Cardiac fibroblast (primary cell): ENCODE data around the gene DNAJA2.

Source experiments
- DNase-seq, 2 donors: peaks; one replicate each; pipeline versions ENCODE4 v3.0.0 to v3.0.0-alpha.2; 2010; ENCODE audit warnings: low read depth in 2 of 2
- H3K4me3 ChIP-seq, 2 donors: replicated peaks in 1 of 2; 1 replicate in 1 of 2; 2 replicates in 1 of 2; pipeline ENCODE4 v1.5.1; 2011; ENCODE audit warnings: low read depth in 2 of 2, low read length in 2 of 2, mild to moderate bottlenecking in 2 of 2, moderate library complexity in 1 of 2
- TF ChIP-seq, protein P1 (sequence below): IDR thresholded peaks from one replicate; pipeline ENCODE4 v1.5.1; 2011; ENCODE audit warnings: low read depth, mild to moderate bottlenecking, low read length, inconsistent platforms

The DNAJA2 gene

GRCh38 chr16:46929378-46930332 is 43.8 kb downstream of the DNAJA2 start:
- DNase-seq, result peak; percentile 64 to 71
- H3K4me3 ChIP-seq, result no peak overlapping the region
- TF ChIP-seq, protein P1, sequence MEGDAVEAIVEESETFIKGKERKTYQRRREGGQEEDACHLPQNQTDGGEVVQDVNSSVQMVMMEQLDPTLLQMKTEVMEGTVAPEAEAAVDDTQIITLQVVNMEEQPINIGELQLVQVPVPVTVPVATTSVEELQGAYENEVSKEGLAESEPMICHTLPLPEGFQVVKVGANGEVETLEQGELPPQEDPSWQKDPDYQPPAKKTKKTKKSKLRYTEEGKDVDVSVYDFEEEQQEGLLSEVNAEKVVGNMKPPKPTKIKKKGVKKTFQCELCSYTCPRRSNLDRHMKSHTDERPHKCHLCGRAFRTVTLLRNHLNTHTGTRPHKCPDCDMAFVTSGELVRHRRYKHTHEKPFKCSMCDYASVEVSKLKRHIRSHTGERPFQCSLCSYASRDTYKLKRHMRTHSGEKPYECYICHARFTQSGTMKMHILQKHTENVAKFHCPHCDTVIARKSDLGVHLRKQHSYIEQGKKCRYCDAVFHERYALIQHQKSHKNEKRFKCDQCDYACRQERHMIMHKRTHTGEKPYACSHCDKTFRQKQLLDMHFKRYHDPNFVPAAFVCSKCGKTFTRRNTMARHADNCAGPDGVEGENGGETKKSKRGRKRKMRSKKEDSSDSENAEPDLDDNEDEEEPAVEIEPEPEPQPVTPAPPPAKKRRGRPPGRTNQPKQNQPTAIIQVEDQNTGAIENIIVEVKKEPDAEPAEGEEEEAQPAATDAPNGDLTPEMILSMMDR, result peak; percentile 86

GRCh38 chr16:46928811-46929210 is 44.7 kb downstream of the DNAJA2 start:
- no peak for DNase-seq
- no peak overlapping the region for H3K4me3 ChIP-seq
- TF ChIP-seq, protein P1, result no peak

DNA sequence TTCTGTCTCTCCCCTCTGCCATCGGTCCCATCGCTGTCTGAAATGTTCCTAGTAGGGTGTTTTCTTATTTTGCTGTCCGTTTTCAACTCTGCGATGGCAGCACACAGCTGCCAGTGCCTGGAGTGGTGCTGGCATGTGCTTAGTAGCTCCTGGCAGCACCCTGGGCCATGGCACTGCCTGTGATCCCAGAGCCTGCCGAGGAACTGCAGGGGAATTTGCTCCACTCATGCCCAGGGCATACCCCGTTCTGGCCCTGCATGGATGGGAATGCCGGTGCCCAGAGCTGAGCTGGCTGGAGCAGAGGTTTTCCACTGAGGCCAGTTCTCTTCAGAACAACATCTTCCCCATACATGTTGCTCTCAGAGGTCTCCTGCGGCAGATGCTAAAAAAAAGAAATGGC is 46.2 kb downstream of the DNAJA2 start:
- H3K4me3 ChIP-seq, result no peak overlapping the region
- TF ChIP-seq, protein P1, result no peak
- no peak for DNase-seq

DNA sequence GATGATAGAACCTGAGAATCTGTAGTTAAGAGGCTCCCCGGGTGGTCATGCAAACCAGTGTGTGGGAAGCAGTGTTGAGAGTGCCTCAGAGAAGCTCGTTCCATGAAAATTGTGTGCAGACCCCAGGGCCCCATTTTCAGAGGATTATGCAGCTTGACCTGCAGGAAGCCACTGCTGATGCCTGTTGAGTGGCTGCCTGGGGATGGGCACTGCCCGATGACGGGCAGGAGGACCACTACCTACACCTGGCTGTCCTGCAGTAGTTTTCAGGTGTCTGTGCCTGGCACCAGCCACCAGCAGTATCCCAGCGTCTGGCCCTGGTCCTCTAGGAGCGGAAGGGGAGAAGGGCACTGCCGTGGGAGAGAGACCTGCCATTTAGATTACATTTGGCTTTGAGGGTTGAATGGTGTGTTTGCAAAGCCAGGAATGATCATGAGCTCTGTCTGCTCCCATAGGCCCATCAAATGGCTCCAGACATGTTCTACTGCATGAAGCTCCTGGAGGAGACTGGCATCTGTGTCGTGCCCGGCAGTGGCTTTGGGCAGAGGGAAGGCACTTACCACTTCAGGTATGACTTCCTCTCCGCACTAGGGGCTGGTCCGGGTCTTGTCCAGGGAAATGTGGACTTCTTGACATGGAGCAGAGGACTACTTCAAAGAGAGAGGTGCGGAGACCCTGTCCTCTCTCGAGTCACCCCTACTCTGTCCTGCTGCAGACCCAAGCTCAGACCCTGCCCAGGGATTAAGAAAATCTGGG is 46.8 kb downstream of the DNAJA2 start:
- TF ChIP-seq, protein P1, result no peak
- DNase-seq, result no peak
- H3K4me3 ChIP-seq, result no peak overlapping the region

DNA sequence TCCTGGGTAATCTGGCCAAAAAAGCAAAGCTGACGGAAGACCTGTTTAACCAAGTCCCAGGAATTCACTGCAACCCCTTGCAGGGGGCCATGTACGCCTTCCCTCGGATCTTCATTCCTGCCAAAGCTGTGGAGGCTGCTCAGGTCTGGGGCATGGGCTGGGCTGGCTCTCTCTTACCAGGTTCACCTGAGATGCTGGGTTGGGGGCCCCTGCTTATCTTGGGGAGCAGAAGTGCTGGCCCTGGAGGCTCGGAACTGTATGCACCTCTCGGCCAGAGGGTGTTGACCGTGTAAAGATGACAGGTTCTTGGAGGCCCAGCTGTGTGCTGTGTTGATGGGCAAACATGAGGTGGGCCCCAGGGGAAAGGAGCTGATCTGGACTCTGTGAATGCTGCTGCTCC is 49.1 kb downstream of the DNAJA2 start:
- DNase-seq, result no peak
- TF ChIP-seq, protein P1, result no peak

DNA sequence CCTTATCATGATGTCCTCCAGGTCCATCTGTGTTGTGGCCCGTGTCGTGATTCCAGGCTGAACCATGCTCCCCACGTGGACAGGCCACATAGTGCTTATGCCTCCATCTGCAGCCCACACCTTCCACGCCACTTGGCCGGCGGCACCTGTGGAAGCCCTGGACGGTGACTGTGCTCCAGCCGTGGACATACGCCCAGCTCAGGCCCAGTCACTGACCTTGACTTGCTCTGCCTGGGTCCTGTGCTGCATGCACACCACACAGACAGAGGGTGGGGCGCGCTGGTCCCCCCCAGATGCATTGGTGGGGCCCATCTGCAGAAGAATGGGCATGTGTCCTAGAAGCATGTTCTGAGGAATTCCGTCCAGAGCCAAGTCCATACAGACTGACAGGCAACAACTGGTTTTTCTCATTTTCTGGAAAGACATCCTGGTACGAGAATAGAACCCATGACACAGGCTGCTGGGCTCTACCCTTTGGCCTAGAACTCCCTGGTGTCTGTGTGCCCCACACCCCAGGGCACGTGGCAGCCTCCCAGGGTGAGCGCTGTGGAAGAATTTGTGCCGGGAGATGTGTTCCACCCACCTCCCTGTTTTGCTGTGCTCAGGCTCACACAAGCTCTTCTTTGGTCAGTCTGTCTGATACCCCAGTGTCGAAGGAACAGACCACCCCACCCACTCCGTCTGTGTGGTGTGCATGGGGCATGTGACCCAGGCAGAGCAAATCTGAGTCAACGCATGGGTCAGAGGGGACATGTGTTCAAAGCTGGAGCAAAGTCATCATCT is 49.8 kb downstream of the DNAJA2 start:
- TF ChIP-seq, protein P1, result no peak
- peak in 1 of 2 donors; percentile 5 for DNase-seq
- no peak overlapping the region for H3K4me3 ChIP-seq

More for the DNA sequence above, 49.1 kb downstream of the DNAJA2 start:
- H3K4me3 ChIP-seq, result no peak overlapping the region
